ENCODE data around the gene SLC35F6.
"Not testable (repeated sequence)": the region's sequence is repeated elsewhere in the genome, so short reads cannot be mapped to it uniquely, and the experiment has no call there.

The SLC35F6 gene

DNA sequence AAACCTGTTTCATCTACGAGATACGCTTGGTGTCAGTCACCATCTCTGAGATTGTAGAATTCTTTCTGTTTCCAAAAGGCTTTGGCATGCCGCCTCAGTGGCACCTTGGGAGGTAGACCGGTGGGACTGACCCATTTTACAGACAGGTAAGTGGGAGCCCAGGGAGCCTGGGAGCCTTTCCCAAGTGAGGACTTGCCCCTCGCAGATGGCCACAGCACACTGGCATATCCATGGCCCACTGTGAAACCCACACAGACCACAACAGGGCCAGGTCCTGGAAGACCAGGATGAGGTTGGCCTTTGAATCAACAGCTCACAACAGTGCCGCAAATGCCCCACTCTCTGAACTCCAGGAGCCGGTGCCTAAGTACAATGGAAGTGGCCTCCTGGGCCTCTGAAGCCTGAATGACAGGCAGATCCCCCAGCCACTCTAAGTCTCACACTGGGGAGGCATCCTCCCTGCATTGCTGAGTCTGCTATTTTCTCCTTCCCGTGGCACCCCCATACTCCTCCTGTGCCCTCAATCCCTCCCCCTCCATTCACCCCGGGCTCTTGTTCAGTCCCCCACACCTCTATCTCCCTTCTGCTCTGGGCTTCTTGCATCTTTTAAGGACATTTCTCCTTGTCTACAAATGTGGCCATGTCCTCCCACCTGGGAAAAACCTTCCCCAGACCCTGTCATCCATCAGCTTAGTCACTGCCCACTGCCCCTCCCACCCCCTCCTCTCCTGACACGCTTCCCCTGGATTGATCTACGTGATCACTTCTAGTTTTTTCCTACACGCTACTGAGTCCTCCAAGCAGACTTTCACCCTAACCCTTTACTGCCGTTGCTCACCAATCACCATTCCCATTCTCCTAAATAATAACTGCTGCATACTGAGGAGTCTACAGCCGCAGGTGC, 48.0 kb downstream of the SLC35F6 start:
- H3K4me3 ChIP-seq (ENCODE audit: low read depth, low read length) = no peak overlapping the region
- DNase-seq (ENCODE audit: low read depth) = no peak
- TF ChIP-seq, protein P1, sequence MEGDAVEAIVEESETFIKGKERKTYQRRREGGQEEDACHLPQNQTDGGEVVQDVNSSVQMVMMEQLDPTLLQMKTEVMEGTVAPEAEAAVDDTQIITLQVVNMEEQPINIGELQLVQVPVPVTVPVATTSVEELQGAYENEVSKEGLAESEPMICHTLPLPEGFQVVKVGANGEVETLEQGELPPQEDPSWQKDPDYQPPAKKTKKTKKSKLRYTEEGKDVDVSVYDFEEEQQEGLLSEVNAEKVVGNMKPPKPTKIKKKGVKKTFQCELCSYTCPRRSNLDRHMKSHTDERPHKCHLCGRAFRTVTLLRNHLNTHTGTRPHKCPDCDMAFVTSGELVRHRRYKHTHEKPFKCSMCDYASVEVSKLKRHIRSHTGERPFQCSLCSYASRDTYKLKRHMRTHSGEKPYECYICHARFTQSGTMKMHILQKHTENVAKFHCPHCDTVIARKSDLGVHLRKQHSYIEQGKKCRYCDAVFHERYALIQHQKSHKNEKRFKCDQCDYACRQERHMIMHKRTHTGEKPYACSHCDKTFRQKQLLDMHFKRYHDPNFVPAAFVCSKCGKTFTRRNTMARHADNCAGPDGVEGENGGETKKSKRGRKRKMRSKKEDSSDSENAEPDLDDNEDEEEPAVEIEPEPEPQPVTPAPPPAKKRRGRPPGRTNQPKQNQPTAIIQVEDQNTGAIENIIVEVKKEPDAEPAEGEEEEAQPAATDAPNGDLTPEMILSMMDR (IDR thresholded peaks at IDR 0.05; ENCODE audit: insufficient read depth, low read depth, low read length, missing control alignments) = no peak

DNA sequence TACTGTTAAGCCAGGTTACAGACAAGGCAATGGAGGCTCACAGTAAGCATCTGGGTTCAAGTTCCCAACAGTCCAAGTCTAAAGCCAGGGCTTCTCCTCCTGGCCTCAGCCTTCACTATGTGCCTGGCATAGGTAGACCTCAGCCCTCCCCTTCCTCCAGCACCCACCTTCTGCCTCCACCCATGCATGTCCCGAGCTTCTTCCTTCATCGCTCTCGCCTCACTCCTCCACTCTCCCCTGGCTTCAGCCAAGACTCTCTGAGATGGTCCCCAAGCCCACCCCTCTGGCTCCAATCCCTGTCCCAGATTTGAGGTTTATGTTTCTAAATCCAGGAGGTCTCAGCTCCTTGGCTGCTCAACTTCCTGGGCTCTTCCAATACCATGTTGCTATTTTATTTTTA, 48.6 kb downstream of the SLC35F6 start:
- no peak overlapping the region for H3K4me3 ChIP-seq (ENCODE audit: low read depth, low read length)
- no peak for DNase-seq (ENCODE audit: low read depth)
- TF ChIP-seq, protein P1 (IDR thresholded peaks at IDR 0.05; ENCODE audit: insufficient read depth, low read depth, low read length, missing control alignments) = no peak

DNA sequence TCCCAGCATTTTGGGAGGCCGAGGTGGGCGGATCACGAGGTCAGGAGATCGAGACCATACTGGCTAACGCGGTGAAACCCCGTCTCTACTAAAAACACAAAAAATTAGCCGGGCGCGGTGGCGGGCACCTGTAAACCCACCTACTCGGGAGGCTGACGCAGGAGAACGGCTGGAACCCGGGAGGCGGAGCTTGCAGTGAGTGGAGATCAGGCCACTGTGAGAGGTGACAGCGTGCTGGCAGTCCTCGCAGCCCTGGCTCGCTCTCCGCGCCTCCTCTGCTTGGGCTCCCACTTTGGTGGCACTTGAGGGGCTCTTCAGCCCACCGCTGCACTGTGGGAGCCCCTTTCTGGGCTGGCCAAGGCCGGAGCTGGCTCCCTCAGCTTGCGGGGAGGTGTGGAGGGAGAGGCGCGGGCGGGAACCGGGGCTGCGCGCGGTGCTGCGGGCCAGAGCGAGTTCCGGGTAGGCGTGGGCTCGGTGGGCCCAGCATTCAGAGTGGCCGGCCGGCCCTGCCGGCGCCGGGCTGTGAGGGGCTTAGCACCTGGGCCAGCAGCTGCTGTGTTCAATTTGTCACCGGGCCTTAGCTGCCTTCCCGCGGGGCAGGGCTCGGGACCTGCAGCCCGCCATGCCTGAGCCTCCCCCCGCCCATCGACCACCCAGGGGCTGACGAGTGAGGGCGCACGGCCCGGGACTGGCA, 50.1 kb downstream of the SLC35F6 start:
- DNase-seq (ENCODE audit: low read depth); H3K4me3 ChIP-seq (ENCODE audit: low read depth, low read length): not testable (repeated sequence)

DNA sequence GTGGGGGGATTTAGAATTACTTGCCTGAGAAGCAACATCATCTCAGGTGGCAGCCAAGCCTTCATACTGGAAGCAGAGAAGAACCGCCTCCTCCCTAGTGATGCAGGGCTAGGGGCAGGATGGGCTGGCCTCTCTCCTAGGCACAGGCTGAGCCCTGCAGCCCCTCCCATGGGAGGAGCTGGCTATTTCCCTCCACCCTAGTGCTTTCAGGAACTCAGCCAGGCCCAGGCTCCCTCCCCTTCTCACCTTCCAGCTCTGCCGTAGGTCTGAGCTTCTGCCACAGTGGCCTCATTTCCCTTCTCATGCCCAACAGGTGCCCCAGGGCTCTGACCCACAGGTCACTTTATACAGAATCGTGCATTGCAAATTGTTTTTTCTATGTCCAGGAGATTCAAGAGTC, 52.8 kb downstream of the SLC35F6 start:
- no peak overlapping the region for H3K4me3 ChIP-seq (ENCODE audit: low read depth, low read length)
- DNase-seq (ENCODE audit: low read depth) = no peak
- TF ChIP-seq, protein P1 (IDR thresholded peaks at IDR 0.05; ENCODE audit: insufficient read depth, low read depth, low read length, missing control alignments) = no peak

DNA sequence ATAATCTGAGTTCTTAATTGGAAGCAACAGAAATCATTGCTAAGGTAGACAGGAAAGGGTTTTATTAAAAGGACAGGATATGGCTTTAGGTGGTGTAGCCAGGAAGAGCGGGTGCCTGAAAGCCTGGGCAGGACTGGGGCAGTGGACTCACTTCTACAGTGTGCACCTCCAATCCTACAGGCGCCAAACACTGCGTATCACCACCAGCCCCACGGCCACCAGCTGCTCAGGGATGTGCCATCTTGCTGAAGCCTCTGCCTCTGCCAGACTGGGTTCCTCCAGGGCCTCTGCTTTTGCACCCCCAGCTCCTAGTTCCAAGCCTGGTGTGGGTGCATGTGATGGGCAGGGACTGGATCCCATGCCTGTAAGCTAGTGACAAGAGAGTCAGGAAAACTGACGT, 54.2 kb downstream of the SLC35F6 start:
- TF ChIP-seq, protein P1 (IDR thresholded peaks at IDR 0.05; ENCODE audit: insufficient read depth, low read depth, low read length, missing control alignments) = no peak
- H3K4me3 ChIP-seq (ENCODE audit: low read depth, low read length) = no peak overlapping the region
- DNase-seq (ENCODE audit: low read depth) = no peak

DNA sequence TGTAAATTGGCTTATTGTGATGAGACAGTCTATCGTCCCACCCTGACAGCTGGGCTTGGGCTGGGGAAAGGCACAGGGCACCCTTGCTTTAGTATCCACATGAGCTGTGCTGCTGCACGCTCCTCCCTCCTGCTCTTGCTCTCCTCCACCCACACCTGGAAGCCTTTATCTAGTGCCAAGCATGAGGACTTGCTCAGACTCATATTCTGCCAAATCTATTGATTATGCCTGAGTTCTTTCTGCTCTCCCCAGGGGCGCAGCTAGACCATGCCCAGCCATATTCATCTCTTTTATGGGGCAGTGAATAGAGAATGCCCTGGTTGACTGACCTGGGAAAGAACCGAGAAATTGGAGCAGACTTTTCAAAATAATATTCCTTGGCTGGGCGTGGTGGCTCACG, 54.9 kb downstream of the SLC35F6 start:
- DNase-seq (ENCODE audit: low read depth) = no peak
- no peak overlapping the region for H3K4me3 ChIP-seq (ENCODE audit: low read depth, low read length)
- TF ChIP-seq, protein P1 (IDR thresholded peaks at IDR 0.05; ENCODE audit: insufficient read depth, low read depth, low read length, missing control alignments) = no peak

DNA sequence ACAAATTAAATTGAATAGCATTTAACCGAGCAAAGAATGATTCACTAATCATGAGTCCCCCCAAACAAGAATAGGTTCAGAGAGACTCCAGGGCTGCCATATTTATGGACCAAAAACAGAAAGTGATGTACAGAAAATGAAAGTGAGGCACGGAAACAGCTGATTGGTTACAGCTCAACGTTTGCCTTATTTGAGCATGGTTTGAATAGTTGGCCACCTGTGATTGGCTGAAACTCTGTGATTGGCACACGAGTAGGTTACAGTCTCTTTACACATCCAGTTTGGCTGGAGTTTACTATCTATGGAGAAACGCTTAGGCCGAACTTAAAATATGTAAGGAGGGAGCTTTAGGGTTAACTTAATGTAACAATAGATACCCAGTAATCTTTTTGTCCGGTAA, 56.8 kb downstream of the SLC35F6 start:
- DNase-seq (ENCODE audit: low read depth) = peak; percentile 19
- TF ChIP-seq, protein P1 (IDR thresholded peaks at IDR 0.05; ENCODE audit: insufficient read depth, low read depth, low read length, missing control alignments) = no peak
- no peak overlapping the region for H3K4me3 ChIP-seq (ENCODE audit: low read depth, low read length)
